ENCODE results near the gene FBLN5.
"Not testable (repeated sequence)": the region's sequence is repeated elsewhere in the genome, so short reads cannot be mapped to it uniquely, and the experiment has no call there.

- TF ChIP-seq, protein P1, sequence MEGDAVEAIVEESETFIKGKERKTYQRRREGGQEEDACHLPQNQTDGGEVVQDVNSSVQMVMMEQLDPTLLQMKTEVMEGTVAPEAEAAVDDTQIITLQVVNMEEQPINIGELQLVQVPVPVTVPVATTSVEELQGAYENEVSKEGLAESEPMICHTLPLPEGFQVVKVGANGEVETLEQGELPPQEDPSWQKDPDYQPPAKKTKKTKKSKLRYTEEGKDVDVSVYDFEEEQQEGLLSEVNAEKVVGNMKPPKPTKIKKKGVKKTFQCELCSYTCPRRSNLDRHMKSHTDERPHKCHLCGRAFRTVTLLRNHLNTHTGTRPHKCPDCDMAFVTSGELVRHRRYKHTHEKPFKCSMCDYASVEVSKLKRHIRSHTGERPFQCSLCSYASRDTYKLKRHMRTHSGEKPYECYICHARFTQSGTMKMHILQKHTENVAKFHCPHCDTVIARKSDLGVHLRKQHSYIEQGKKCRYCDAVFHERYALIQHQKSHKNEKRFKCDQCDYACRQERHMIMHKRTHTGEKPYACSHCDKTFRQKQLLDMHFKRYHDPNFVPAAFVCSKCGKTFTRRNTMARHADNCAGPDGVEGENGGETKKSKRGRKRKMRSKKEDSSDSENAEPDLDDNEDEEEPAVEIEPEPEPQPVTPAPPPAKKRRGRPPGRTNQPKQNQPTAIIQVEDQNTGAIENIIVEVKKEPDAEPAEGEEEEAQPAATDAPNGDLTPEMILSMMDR (IDR thresholded peaks at IDR 0.05; ENCODE audit: low read depth, low read length, poor library complexity, severe bottlenecking) = not testable (repeated sequence)
- TF ChIP-seq EZH2phosphoT487 (IDR thresholded peaks at IDR 0.05; ENCODE audit: borderline replicate concordance, low read length) = not testable (repeated sequence)
Observed at GRCh38 chr14:91845056-91845455, 102.4 kb downstream of the FBLN5 start.
